NCI-H1092 treated with DMSO at 0.1 percent for 48 hours (cell line): ENCODE results near the gene HAS3.

Source experiments
- DNase-seq: peaks from one replicate; lab custom pipeline; 2025; lab: John Stamatoyannopoulos, UW

The HAS3 gene

GRCh38 chr16:69150146-69150865 lies 44.9 kb downstream of the HAS3 start:
- DNase-seq = peak; percentile 48

- no peak for DNase-seq
Observed at GRCh38 chr16:69157196-69157595, 51.7 kb downstream of the HAS3 start.

DNA sequence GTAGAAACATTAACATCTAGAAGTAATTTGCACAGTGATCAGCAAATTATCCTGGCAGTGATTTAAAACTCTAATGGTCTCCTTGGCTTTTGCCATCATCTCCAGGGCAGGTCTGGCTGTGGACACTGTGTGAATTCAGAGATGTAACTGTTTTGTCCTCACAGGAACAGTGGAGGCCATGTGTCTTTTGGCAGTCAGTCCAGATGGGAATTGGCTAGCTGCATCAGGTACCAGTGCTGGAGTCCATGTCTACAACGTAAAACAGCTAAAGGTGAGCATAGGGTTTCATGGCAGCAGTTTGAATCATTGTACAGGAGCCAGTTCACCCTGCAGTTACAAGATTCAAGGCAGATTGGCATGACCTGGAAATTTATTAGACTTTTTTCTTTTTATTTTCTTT lies 54.7 kb downstream of the HAS3 start:
- no peak for DNase-seq

DNA sequence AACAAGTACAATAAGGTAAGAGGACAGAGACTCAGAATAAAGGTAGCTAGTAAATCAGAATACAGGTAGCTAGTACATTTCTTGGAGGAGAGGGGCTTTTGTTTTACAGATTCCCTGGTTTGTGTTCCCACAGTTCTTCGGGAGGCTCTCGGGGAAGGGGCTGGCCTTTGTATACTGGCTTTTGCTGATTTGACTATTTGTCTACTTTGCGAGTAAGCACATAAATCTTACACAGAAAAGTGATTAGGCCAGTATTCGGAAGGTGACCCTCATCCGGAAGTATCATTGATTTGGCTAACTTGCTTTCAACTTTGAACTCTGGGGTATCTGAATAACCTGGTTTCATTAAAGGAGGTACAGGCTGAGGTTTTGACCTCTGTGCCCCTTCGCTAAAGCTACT lies 60.1 kb downstream of the HAS3 start:
- no peak for DNase-seq

GRCh38 chr16:69166221-69166833 lies 60.9 kb downstream of the HAS3 start:
- DNase-seq = no peak

- DNase-seq = no peak
Observed at GRCh38 chr16:69166946-69167930, 61.8 kb downstream of the HAS3 start.
